GM12892 (cell line): ENCODE measurements around the gene CLASP1.

Experiments used
- POLR2A ChIP-seq: IDR thresholded peaks from 2 replicates; pipeline ENCODE4 v1.6.1; 2011; ENCODE audit warnings: low read depth, low read length, control low read depth
- POLR2AphosphoS5 ChIP-seq: IDR thresholded peaks from 2 replicates; pipeline ENCODE4 v1.6.1; 2011; ENCODE audit warnings: low read depth, low read length, control low read depth

DNA sequence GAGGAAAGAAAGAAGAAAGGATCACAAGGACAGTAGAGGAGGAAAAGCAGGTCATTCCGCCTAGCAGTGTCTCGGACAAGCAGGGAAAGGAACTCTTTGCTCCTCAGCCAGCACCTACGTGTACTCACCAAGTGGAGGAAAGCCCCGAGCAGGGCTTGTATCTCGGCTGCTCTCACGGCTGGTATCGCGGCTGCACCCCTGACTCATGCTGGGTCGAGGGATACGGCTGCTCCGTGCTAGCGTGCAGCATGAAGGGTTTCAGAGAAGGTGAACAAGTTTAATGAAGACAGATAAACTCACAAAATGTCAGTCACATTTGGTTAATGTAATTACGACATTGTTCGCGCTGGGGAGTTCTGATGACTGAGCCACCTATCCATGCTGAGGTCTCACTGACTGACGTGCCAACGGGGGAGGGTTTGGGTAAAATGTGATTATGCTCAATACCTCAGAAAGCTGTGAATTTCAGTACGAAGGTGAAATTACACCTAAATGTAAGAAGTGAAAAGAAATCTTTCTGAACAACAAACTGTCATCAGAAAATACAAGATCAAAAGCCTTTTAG, 230.7 kb downstream of the CLASP1 start:
- TF ChIP-seq POLR2A, result no peak
- TF ChIP-seq POLR2AphosphoS5, result no peak
